OCI-LY7 (cell line): Measurements from ENCODE around the gene NIPBL. TPM values are rescaled to one million over a fixed set of nuclear protein-coding genes. Genes with fewer than 3 reads are reported as not detected.

Experiments
- BruUV-seq: library from RNA; stranded (reverse); fragments of 400-500 nt; replicated peaks from 2 replicates; lab custom pipeline; 2021; lab: Mats Ljungman, UMichigan
- CTCF ChIA-PET: fragments of 300-600 bp; sonication (Branson Sonifier 250); formaldehyde crosslinking; loops from one replicate; lab custom pipeline; 2022; ENCODE audit warnings: antibody characterized with exemption; ENCODE audit not compliant: unreplicated experiment; lab: Charles Lee
- POLR2A ChIA-PET: fragments of 300-600 bp; sonication (Branson Sonifier 250); formaldehyde crosslinking; loops from one replicate; lab custom pipeline; 2022; ENCODE audit warnings: antibody characterized with exemption; lab: Charles Lee
- DNase-seq: peaks from one replicate; pipeline ENCODE4 v3.0.0-alpha.2; 2015; ENCODE audit warnings: low spot score
- H2AFZ ChIP-seq: fragments of 200-600 bp; sonication (generic), shearing (Covaris generic); 2 replicates; pipeline ENCODE4 v1.6.1; 2014; ENCODE audit warnings: mild to moderate bottlenecking, antibody characterized with exemption, low read length, moderate library complexity
- H3K27ac ChIP-seq: fragments of 200-600 bp; sonication (generic); 2 replicates; pipeline ENCODE4 v1.5.1; 2014; ENCODE audit warnings: mixed run types, low read depth, mild to moderate bottlenecking, moderate library complexity, low read length, inconsistent platforms; ENCODE audit not compliant: poor library complexity, severe bottlenecking
- H3K36me3 ChIP-seq: fragments of 200-600 bp; sonication (generic); 2 replicates; pipeline ENCODE4 v1.6.1; 2014; ENCODE audit warnings: mild to moderate bottlenecking, antibody characterized with exemption, low read length, moderate library complexity, mixed read lengths; ENCODE audit not compliant: insufficient read depth
- H3K4me1 ChIP-seq: fragments of 200-600 bp; sonication (generic); 2 replicates; pipeline ENCODE4 v1.5.1; 2014; ENCODE audit warnings: mild to moderate bottlenecking, low read length; ENCODE audit not compliant: insufficient read depth, poor library complexity, severe bottlenecking
- H3K4me2 ChIP-seq: fragments of 200-600 bp; sonication (generic); 2 replicates; pipeline ENCODE4 v1.6.1; 2014; ENCODE audit warnings: mild to moderate bottlenecking, low read length
- H3K4me3 ChIP-seq: fragments of 200-600 bp; sonication (generic); 2 replicates; pipeline ENCODE4 v1.5.1; 2014; ENCODE audit warnings: mild to moderate bottlenecking, low read depth, low read length; ENCODE audit not compliant: poor library complexity, severe bottlenecking
- H3K79me2 ChIP-seq: fragments of 200-600 bp; sonication (generic); 2 replicates; pipeline ENCODE4 v1.6.1; 2016; ENCODE audit warnings: low read depth, mild to moderate bottlenecking, low read length, moderate library complexity, mixed read lengths; ENCODE audit not compliant: insufficient read depth
- H3K9me2 ChIP-seq: fragments of 200-600 bp; sonication (generic); 2 replicates; pipeline ENCODE4 v1.6.1; 2016; ENCODE audit warnings: mild to moderate bottlenecking, low read length, mixed read lengths; ENCODE audit not compliant: insufficient read depth
- H3K9me3 ChIP-seq: fragments of 200-600 bp; sonication (generic); 2 replicates; pipeline ENCODE4 v1.6.1; 2014; ENCODE audit warnings: mild to moderate bottlenecking, mixed run types, low read length, mixed read lengths
- H4K20me1 ChIP-seq: fragments of 200-600 bp; sonication (generic); 2 replicates; pipeline ENCODE4 v1.6.1; 2014; ENCODE audit warnings: mild to moderate bottlenecking, antibody characterized with exemption, low read length, moderate library complexity, mixed read lengths; ENCODE audit not compliant: insufficient read depth
- EZH2phosphoT487 ChIP-seq: fragments of 200-600 bp; sonication (generic); IDR thresholded peaks from 2 replicates; pipeline ENCODE4 v1.6.1; 2018; ENCODE audit warnings: low read depth, borderline replicate concordance, mild to moderate bottlenecking, mixed run types, antibody characterized with exemption, low read length, moderate library complexity, mixed read lengths
- intact Hi-C: fragments of 100-400 bp; cut with micrococcal nuclease; formaldehyde crosslinking; loops from one replicate; pipeline ENCODE4 v1.10.0; 2022; ENCODE audit not compliant: unreplicated experiment
- total RNA-seq, 2 experiments: library from RNA; depleted of rRNA in 1 of 2; stranded (reverse); fragments of >200 nt in 1 of 2; shearing (Covaris generic) in 1 of 2; gene quantifications; 2 replicates each; pipeline ENCODE4 v1.2.3, GENCODE V29; 2014 to 2022
- TF ChIP-seq, protein P1 (sequence below): fragments of 200-600 bp; sonication (generic); conservative IDR thresholded peaks from 2 replicates; pipeline ENCODE4 v1.5.1; 2014; ENCODE audit warnings: mild to moderate bottlenecking, antibody characterized with exemption, low read length, moderate library complexity, mixed read lengths

NIPBL gene
- total RNA-seq, 2 experiments from 2014 or later, result 24.9 to 56.1 TPM

- TF ChIP-seq, protein P1, sequence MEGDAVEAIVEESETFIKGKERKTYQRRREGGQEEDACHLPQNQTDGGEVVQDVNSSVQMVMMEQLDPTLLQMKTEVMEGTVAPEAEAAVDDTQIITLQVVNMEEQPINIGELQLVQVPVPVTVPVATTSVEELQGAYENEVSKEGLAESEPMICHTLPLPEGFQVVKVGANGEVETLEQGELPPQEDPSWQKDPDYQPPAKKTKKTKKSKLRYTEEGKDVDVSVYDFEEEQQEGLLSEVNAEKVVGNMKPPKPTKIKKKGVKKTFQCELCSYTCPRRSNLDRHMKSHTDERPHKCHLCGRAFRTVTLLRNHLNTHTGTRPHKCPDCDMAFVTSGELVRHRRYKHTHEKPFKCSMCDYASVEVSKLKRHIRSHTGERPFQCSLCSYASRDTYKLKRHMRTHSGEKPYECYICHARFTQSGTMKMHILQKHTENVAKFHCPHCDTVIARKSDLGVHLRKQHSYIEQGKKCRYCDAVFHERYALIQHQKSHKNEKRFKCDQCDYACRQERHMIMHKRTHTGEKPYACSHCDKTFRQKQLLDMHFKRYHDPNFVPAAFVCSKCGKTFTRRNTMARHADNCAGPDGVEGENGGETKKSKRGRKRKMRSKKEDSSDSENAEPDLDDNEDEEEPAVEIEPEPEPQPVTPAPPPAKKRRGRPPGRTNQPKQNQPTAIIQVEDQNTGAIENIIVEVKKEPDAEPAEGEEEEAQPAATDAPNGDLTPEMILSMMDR, result no peak
- no peak for TF ChIP-seq EZH2phosphoT487
- no peaks in the 10 kb centered on the region for H3K9me2 ChIP-seq
- no peak overlapping the region for H3K4me3 ChIP-seq
- no peaks in the 10 kb centered on the region for H3K9me3 ChIP-seq
- H2AFZ ChIP-seq, result no peak overlapping the region
- H3K4me1 ChIP-seq, result peaks cover 22% of the 10 kb centered on the region
- H3K79me2 ChIP-seq, result peaks cover 100% of the 10 kb centered on the region
- intact Hi-C loops, result no loop called here
- POLR2A ChIA-PET, result interaction anchor here (0.6 to 1.3 kb wide), 3 partner anchors 8 to 294 kb away, joined by 3 to 4 read pairs (median 3); no protein-coding TSS in a partner anchor
- DNase-seq, result no peak
- H3K27ac ChIP-seq, result no peak overlapping the region
- peaks cover 52% of the 10 kb centered on the region for H4K20me1 ChIP-seq
- H3K4me2 ChIP-seq, result no peak overlapping the region
- peaks cover 21% of the 10 kb centered on the region for H3K36me3 ChIP-seq
- BruUV-seq, result no TSS peak
- CTCF ChIA-PET, result interaction anchor here (0.6 kb wide), 1 partner anchor 34 kb away, joined by 3 read pairs; no protein-coding TSS in a partner anchor
These were observed 9.3 kb downstream of the NIPBL start for GRCh38 chr5:36885566-36886485.

DNA sequence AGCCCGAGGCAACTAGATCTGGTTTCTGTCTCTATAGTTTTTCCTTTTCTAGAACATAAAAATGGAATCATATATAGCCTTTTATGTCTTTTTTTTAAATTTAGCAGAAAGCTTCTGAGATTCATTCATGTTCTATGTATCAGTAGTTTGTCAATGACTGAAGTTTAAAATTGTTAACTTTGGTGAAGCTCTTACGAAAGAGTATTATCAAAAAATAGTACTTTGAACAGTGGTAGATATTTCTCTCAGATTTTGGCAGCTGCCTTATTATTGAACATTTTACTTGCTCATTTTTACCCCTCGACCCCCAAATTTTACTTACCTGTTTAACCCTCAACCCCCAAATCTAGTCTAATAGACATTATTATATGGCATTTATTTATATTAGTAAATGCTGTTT, 10.2 kb downstream of the NIPBL start:
- no peak for DNase-seq
- Histone ChIP-seq H4K20me1 (peaks cover 45% of the 10 kb centered on the region), H3K27ac (no peak overlapping the region), H3K36me3 (peaks cover 30% of the 10 kb centered on the region), H3K4me3 (no peak overlapping the region), H2AFZ (no peak overlapping the region), H3K9me2 (no peaks in the 10 kb centered on the region), H3K4me2 (no peak overlapping the region), H3K4me1 (peaks cover 19% of the 10 kb centered on the region), H3K9me3 (peaks cover 6% of the 10 kb centered on the region; the same call in 1 of the 2 replicates), H3K79me2 (peaks cover 100% of the 10 kb centered on the region)
- POLR2A ChIA-PET, result interaction anchor here (1.3 kb wide), 1 partner anchor 13 kb away, joined by 4 read pairs; no protein-coding TSS in a partner anchor
- intact Hi-C loops, result no loop called here
- BruUV-seq, result no TSS peak
- TF ChIP-seq, protein P1, result no peak
- TF ChIP-seq EZH2phosphoT487, result no peak
- CTCF ChIA-PET, result no interaction called here
